SU-DHL-6 (cell line): ENCODE data around the gene AFF4.

Experiments
- H2AFZ ChIP-seq: fragments of 200-600 bp; sonication (generic); 2 replicates; pipeline ENCODE4 v1.6.1; 2014; ENCODE audit warnings: low read depth, mild to moderate bottlenecking, moderate library complexity, mixed read lengths, antibody characterized with exemption, low read length; ENCODE audit not compliant: severe bottlenecking
- H3F3A ChIP-seq: fragments of 200-600 bp; shearing (Covaris generic); 2 replicates; pipeline ENCODE4 v1.6.0; 2016; ENCODE audit warnings: antibody characterized with exemption, mild to moderate bottlenecking; ENCODE audit not compliant: insufficient read depth
- H3K27ac ChIP-seq: fragments of 200-600 bp; sonication (generic); 2 replicates; pipeline ENCODE4 v1.5.1; 2016; ENCODE audit warnings: low read depth, mild to moderate bottlenecking, low read length, moderate library complexity, mixed read lengths
- H3K27me3 ChIP-seq: fragments of 200-600 bp; sonication (generic), shearing (Covaris generic); 2 replicates; pipeline ENCODE4 v1.6.0; 2014; ENCODE audit warnings: mild to moderate bottlenecking, low read length
- H3K36me3 ChIP-seq: fragments of 200-600 bp; sonication (generic); 2 replicates; pipeline ENCODE4 v1.6.1; 2014; ENCODE audit warnings: mild to moderate bottlenecking, low read length, mixed read lengths
- H3K4me2 ChIP-seq: fragments of 300-600, 200-600 bp; shearing (Covaris generic), sonication (generic); 2 replicates; pipeline ENCODE4 v1.6.0; 2014; ENCODE audit warnings: low read length, low read depth, mild to moderate bottlenecking; ENCODE audit not compliant: poor library complexity, severe bottlenecking
- H3K4me3 ChIP-seq: fragments of 200-600 bp; sonication (generic); 2 replicates; pipeline ENCODE4 v1.5.1; 2014; ENCODE audit warnings: antibody characterized with exemption, low read length, mild to moderate bottlenecking, mixed read lengths; ENCODE audit not compliant: insufficient read depth, poor library complexity, severe bottlenecking
- H3K79me2 ChIP-seq: fragments of 200-600 bp; sonication (generic); 2 replicates; pipeline ENCODE4 v1.6.1; 2014; ENCODE audit warnings: mild to moderate bottlenecking, low read length, moderate library complexity; ENCODE audit not compliant: insufficient read depth
- H3K9ac ChIP-seq: fragments of 200-600 bp; sonication (generic); 2 replicates; pipeline ENCODE4 v1.7.0; 2014; ENCODE audit warnings: mild to moderate bottlenecking, low read length
- H3K9me2 ChIP-seq: fragments of 200-600 bp; sonication (generic); replicated peaks from 2 replicates; pipeline ENCODE4 v1.6.1; 2014; ENCODE audit warnings: low read length; ENCODE audit not compliant: insufficient read depth
- H3K9me3 ChIP-seq: fragments of 200-600 bp; sonication (generic); 2 replicates; pipeline ENCODE4 v1.6.1; 2014; ENCODE audit warnings: low read length, mixed read lengths; ENCODE audit not compliant: insufficient read depth
- H4K20me1 ChIP-seq: fragments of 200-600 bp; sonication (generic); 2 replicates; pipeline ENCODE4 v1.6.1; 2014; ENCODE audit warnings: low read depth, mild to moderate bottlenecking, antibody characterized with exemption, low read length, moderate library complexity, mixed read lengths
- CTCF ChIP-seq: fragments of 200-600 bp; sonication (generic); IDR thresholded peaks from one replicate; pipeline ENCODE4 v1.5.1; 2017; ENCODE audit warnings: antibody characterized with exemption, mild to moderate bottlenecking, low read length, moderate library complexity; ENCODE audit not compliant: insufficient read depth, poor library complexity, severe bottlenecking
- EZH2phosphoT487 ChIP-seq: fragments of 200-600 bp; sonication (generic), shearing (Covaris generic); conservative IDR thresholded peaks from 2 replicates; pipeline ENCODE4 v1.6.1; 2018; ENCODE audit warnings: mild to moderate bottlenecking, antibody characterized with exemption, low read length, moderate library complexity, mixed read lengths

Gene AFF4

GRCh38 chr5:132868754-132869153 is 94.7 kb downstream of the AFF4 start:
- Histone ChIP-seq H4K20me1 (no peaks in the 10 kb centered on the region), H3K27ac (no peak overlapping the region), H3K9me3 (no peaks in the 10 kb centered on the region), H3K4me3 (no peak overlapping the region), H3K4me2 (no peak overlapping the region), H3K9me2 (no peaks in the 10 kb centered on the region), H3F3A (peaks cover 6% of the 10 kb centered on the region; the same call in 1 of the 2 replicates), H3K27me3 (no peaks in the 10 kb centered on the region), H3K36me3 (0 out of 2 replicates have a peak, but pooled peaks cover 2% of the 10 kb centered on the region), H3K79me2 (peaks cover 13% of the 10 kb centered on the region), H3K9ac (no peak overlapping the region), H2AFZ (no peak overlapping the region)
- TF ChIP-seq CTCF (no peak), EZH2phosphoT487 (no peak)

DNA sequence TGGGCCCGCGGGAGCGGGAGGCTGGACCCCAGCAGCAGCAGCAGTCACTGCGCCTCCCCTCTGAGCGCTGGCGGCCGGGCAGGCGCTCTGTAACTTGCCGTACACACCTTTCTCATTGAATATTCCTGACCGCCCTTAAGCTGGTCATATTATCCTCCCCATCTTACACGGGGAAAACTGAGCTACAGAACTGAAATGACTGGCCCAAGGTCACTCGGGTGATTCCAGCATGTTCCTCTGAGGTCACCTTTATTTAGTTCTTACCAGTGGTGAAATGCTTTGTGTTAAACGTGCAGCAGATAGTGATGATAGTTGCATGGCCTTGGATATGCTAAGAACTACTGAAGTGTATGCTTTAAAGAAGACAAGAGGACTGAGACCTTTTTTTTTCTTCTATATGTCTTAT is 96.4 kb downstream of the AFF4 start:
- no peaks in the 10 kb centered on the region for H3K9me2 ChIP-seq
- peak overlapping the region; percentile 88 for H3K4me2 ChIP-seq
- TF ChIP-seq EZH2phosphoT487 (no peak), CTCF (no peak)
- peak overlapping the region; percentile 93 for H3K9ac ChIP-seq
- peaks cover 6% of the 10 kb centered on the region; the same call in 1 of the 2 replicates for H3F3A ChIP-seq
- H3K36me3 ChIP-seq, result 0 out of 2 replicates have a peak, but pooled peaks cover 2% of the 10 kb centered on the region
- H2AFZ ChIP-seq, result peak overlapping the region; percentile 88
- H3K9me3 ChIP-seq, result no peaks in the 10 kb centered on the region
- no peak overlapping the region for H3K27ac ChIP-seq
- H3K4me3 ChIP-seq, result peak overlapping the region; percentile 96
- no peaks in the 10 kb centered on the region for H4K20me1 ChIP-seq
- no peaks in the 10 kb centered on the region for H3K27me3 ChIP-seq
- peaks cover 13% of the 10 kb centered on the region for H3K79me2 ChIP-seq

DNA sequence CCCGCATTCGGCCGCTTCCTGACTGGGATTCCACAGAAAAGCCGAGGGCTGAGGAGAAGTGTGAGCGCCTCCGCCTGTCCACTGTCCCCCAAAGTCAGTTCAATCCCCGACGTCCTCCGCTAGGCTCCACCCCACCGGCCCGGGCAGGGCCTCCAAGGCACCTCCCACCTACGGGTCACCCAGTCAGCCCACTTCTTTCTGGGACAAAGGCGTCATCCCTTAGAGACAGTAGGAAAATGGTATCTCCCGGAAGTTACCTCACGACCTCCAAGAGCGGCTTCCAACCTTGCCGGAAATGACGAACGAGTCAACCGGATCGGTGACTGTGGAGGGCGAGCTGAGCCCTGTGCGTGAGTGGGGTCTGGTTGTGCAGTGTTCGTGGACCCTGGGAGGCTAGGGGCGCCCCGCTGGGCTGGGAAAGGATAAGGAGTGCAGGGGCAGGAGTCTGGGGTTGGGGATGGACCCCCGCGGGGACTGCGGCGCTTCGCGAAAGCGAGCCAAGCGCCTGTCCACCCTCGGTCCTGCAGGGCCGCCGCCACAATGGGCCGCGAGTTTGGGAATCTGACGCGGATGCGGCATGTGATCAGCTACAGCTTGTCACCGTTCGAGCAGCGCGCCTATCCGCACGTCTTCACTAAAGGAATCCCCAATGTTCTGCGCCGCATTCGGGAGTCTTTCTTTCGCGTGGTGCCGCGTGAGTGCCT is 96.9 kb downstream of the AFF4 start, which contains the start of the genes GDF9 and UQCRQ:
TSS of gene GDF9 (minus strand) at position 128 of the 704 bp plus-strand sequence. CDS start 1,936 bp downstream, outside the sequence.
TSS of gene UQCRQ (plus strand) at position 301 of the 704 bp plus-strand sequence. CDS start at position 541, 240 bp downstream.
- Histone ChIP-seq H3K9me3 (no peaks in the 10 kb centered on the region), H2AFZ (peak within 1 kb of the TSS; percentile 93), H3F3A (peaks cover 6% of the 10 kb centered on the region; the same call in 1 of the 2 replicates), H4K20me1 (no peaks in the 10 kb centered on the region), H3K4me3 (peak within 1 kb of the TSS; percentile 96), H3K27ac (peak within 1 kb of the TSS; percentile 29), H3K36me3 (0 out of 2 replicates have a peak, but pooled peaks cover 2% of the 10 kb centered on the region), H3K9ac (peak within 1 kb of the TSS; percentile 93), H3K9me2 (no peaks in the 10 kb centered on the region), H3K4me2 (peak within 1 kb of the TSS; percentile 88), H3K79me2 (peaks cover 13% of the 10 kb centered on the region), H3K27me3 (no peaks in the 10 kb centered on the region)
- TF ChIP-seq EZH2phosphoT487, result no peak
- no peak for TF ChIP-seq CTCF
